RWPE1 (cell line): ENCODE measurements around the gene OR1C1.
"Not testable (repeated sequence)": the region's sequence is repeated elsewhere in the genome, so short reads cannot be mapped to it uniquely, and the experiment has no call there.

Experiments
- CTCF ChIA-PET: fragments of 350-600 bp; sonication (Branson Sonifier 250); formaldehyde crosslinking; extraction: SDS; loops from one replicate; lab custom pipeline; 2021; lab: Yijun Ruan, JAX
- POLR2A ChIA-PET: fragments of 400-600 bp; formaldehyde crosslinking; extraction: SDS; loops from one replicate; lab custom pipeline; 2020; ENCODE audit warnings: antibody characterized with exemption; ENCODE audit not compliant: low non-redundant PET; lab: Yijun Ruan, JAX
- DNase-seq: peaks from one replicate; pipeline ENCODE4 v3.0.0; 2012; ENCODE audit warnings: low spot score
- H3K27ac ChIP-seq: fragments of 450-650 bp; 2 replicates; pipeline ENCODE4 v1.5.1; 2017
- CTCF ChIP-seq: fragments of 450-650 bp; conservative IDR thresholded peaks from 2 replicates; pipeline ENCODE4 v1.5.1; 2017; ENCODE audit warnings: low read depth, mild to moderate bottlenecking

Gene OR1C1

GRCh38 chr1:247746391-247746935 lies 13.9 kb downstream of the OR1C1 start:
- ChIA-PET CTCF (no interaction called here), POLR2A (no interaction called here)
- DNase-seq, result no peak
- no peak for TF ChIP-seq CTCF
- no peak overlapping the region for H3K27ac ChIP-seq

- DNase-seq, H3K27ac ChIP-seq, POLR2A ChIA-PET, CTCF ChIA-PET: not testable (repeated sequence)
Observed at GRCh38 chr1:247742215-247742760, 18.1 kb downstream of the OR1C1 start.

GRCh38 chr1:247741756-247742155 lies 18.6 kb downstream of the OR1C1 start:
- no peak for TF ChIP-seq CTCF
- DNase-seq, result no peak
- ChIA-PET POLR2A (no interaction called here), CTCF (no interaction called here)
- H3K27ac ChIP-seq, result no peak overlapping the region

GRCh38 chr1:247740721-247741120 lies 19.6 kb downstream of the OR1C1 start:
- POLR2A ChIA-PET, result no interaction called here
- no peak for DNase-seq
- CTCF ChIA-PET, result no interaction called here
- no peak overlapping the region for H3K27ac ChIP-seq
- no peak for TF ChIP-seq CTCF

- no peak for DNase-seq
- ChIA-PET POLR2A (no interaction called here), CTCF (no interaction called here)
- no peak for TF ChIP-seq CTCF
- H3K27ac ChIP-seq, result no peak within 1 kb of the TSS
Observed at GRCh38 chr1:247738315-247738714, 22.0 kb downstream of the OR1C1 start, which contains the start of gene OR14K1. OR14K1 (plus strand) TSS chr1:247738615; CDS start chr1:247738615, 0 bp downstream.

GRCh38 chr1:247721222-247721621 lies 39.1 kb downstream of the OR1C1 start:
- POLR2A ChIA-PET, result no interaction called here
- no peak for DNase-seq
- no peak for TF ChIP-seq CTCF
- CTCF ChIA-PET, result no interaction called here
- no peak overlapping the region for H3K27ac ChIP-seq

- CTCF ChIA-PET, result no interaction called here
- no peak within 1 kb of the TSS for H3K27ac ChIP-seq
- no peak for DNase-seq
- TF ChIP-seq CTCF, result no peak
- POLR2A ChIA-PET, result no interaction called here
Observed at GRCh38 chr1:247716546-247716945, 43.8 kb downstream of the OR1C1 start, which contains the start of gene OR6F1. OR6F1 (minus strand) TSS chr1:247716646; CDS start chr1:247712755, 3,891 bp downstream.
